H1 (cell line): ENCODE results near the gene UROS. TPM values are rescaled to one million over a fixed set of nuclear protein-coding genes. Genes with fewer than 3 reads are reported as not detected.

ENCODE experiments used
- MAX ChIP-seq: IDR thresholded peaks from 2 replicates; pipeline ENCODE4 v1.6.1; 2012; ENCODE audit warnings: inconsistent platforms
- POLR2AphosphoS5 ChIP-seq: IDR thresholded peaks from 2 replicates; pipeline ENCODE4 v1.6.1; 2011; ENCODE audit warnings: low read depth, low read length
- TAF7 ChIP-seq: optimal IDR thresholded peaks from 2 replicates; pipeline ENCODE3; 2011; ENCODE audit warnings: low read depth, mild to moderate bottlenecking, inconsistent platforms, low read length, moderate library complexity, borderline replicate concordance
- TCF12 ChIP-seq: IDR thresholded peaks from 2 replicates; pipeline ENCODE4 v1.6.1; 2011; ENCODE audit warnings: low read depth, mild to moderate bottlenecking, low read length
- polyA plus RNA-seq, 7 experiments: library from polyadenylated mRNA; depleted of rRNA in 3 of 7; stranded (reverse) in 5 of 7; unstranded in 2 of 7; fragments of >200 nt in 5 of 7; fragments of 200-250 nt in 2 of 7; gene quantifications; 1 replicate in 5 of 7; 2 replicates in 1 of 7; 4 replicates in 1 of 7; pipeline versions ENCODE4 v1.2.1 to v1.2.3, GENCODE V29; 2011 to 2013; ENCODE audit warnings: missing spikeins in 2 of 7, mixed read lengths in 2 of 7
- total RNA-seq: library from RNA; stranded (reverse); fragmentation: NEBNext Ultra II Directional; extraction: Animal tissue kit (Norgen Biotek cat#: 25700); gene quantifications from 2 replicates; pipeline ENCODE4 v1.2.1, GENCODE V29; 2021
- TF ChIP-seq, protein P1 (sequence below): fragments of 300-600 bp; sonication (generic); IDR thresholded peaks from 2 replicates; pipeline ENCODE4 v1.7.1; 2012; ENCODE audit warnings: low read length, moderate library complexity, mild to moderate bottlenecking, inconsistent platforms; ENCODE audit not compliant: insufficient replicate concordance

Gene UROS
- total and polyA plus RNA-seq, 2 of the 8 experiments (the other 6 are each of a cell fraction or from before 2014, with no cell fraction given), result 45.6 to 58.0 TPM

- TF ChIP-seq, protein P1, sequence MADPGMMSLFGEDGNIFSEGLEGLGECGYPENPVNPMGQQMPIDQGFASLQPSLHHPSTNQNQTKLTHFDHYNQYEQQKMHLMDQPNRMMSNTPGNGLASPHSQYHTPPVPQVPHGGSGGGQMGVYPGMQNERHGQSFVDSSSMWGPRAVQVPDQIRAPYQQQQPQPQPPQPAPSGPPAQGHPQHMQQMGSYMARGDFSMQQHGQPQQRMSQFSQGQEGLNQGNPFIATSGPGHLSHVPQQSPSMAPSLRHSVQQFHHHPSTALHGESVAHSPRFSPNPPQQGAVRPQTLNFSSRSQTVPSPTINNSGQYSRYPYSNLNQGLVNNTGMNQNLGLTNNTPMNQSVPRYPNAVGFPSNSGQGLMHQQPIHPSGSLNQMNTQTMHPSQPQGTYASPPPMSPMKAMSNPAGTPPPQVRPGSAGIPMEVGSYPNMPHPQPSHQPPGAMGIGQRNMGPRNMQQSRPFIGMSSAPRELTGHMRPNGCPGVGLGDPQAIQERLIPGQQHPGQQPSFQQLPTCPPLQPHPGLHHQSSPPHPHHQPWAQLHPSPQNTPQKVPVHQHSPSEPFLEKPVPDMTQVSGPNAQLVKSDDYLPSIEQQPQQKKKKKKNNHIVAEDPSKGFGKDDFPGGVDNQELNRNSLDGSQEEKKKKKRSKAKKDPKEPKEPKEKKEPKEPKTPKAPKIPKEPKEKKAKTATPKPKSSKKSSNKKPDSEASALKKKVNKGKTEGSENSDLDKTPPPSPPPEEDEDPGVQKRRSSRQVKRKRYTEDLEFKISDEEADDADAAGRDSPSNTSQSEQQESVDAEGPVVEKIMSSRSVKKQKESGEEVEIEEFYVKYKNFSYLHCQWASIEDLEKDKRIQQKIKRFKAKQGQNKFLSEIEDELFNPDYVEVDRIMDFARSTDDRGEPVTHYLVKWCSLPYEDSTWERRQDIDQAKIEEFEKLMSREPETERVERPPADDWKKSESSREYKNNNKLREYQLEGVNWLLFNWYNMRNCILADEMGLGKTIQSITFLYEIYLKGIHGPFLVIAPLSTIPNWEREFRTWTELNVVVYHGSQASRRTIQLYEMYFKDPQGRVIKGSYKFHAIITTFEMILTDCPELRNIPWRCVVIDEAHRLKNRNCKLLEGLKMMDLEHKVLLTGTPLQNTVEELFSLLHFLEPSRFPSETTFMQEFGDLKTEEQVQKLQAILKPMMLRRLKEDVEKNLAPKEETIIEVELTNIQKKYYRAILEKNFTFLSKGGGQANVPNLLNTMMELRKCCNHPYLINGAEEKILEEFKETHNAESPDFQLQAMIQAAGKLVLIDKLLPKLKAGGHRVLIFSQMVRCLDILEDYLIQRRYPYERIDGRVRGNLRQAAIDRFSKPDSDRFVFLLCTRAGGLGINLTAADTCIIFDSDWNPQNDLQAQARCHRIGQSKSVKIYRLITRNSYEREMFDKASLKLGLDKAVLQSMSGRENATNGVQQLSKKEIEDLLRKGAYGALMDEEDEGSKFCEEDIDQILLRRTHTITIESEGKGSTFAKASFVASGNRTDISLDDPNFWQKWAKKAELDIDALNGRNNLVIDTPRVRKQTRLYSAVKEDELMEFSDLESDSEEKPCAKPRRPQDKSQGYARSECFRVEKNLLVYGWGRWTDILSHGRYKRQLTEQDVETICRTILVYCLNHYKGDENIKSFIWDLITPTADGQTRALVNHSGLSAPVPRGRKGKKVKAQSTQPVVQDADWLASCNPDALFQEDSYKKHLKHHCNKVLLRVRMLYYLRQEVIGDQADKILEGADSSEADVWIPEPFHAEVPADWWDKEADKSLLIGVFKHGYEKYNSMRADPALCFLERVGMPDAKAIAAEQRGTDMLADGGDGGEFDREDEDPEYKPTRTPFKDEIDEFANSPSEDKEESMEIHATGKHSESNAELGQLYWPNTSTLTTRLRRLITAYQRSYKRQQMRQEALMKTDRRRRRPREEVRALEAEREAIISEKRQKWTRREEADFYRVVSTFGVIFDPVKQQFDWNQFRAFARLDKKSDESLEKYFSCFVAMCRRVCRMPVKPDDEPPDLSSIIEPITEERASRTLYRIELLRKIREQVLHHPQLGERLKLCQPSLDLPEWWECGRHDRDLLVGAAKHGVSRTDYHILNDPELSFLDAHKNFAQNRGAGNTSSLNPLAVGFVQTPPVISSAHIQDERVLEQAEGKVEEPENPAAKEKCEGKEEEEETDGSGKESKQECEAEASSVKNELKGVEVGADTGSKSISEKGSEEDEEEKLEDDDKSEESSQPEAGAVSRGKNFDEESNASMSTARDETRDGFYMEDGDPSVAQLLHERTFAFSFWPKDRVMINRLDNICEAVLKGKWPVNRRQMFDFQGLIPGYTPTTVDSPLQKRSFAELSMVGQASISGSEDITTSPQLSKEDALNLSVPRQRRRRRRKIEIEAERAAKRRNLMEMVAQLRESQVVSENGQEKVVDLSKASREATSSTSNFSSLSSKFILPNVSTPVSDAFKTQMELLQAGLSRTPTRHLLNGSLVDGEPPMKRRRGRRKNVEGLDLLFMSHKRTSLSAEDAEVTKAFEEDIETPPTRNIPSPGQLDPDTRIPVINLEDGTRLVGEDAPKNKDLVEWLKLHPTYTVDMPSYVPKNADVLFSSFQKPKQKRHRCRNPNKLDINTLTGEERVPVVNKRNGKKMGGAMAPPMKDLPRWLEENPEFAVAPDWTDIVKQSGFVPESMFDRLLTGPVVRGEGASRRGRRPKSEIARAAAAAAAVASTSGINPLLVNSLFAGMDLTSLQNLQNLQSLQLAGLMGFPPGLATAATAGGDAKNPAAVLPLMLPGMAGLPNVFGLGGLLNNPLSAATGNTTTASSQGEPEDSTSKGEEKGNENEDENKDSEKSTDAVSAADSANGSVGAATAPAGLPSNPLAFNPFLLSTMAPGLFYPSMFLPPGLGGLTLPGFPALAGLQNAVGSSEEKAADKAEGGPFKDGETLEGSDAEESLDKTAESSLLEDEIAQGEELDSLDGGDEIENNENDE, result no peak
- TF ChIP-seq POLR2AphosphoS5, result no peak
- TF ChIP-seq MAX, result no peak
- TF ChIP-seq TAF7, result no peak
- no peak for TF ChIP-seq TCF12
Measured at GRCh38 chr10:125812128-125812750, 10.8 kb downstream of the UROS start (continued).
